ENCODE measurements around the gene WNT5B.

DNA sequence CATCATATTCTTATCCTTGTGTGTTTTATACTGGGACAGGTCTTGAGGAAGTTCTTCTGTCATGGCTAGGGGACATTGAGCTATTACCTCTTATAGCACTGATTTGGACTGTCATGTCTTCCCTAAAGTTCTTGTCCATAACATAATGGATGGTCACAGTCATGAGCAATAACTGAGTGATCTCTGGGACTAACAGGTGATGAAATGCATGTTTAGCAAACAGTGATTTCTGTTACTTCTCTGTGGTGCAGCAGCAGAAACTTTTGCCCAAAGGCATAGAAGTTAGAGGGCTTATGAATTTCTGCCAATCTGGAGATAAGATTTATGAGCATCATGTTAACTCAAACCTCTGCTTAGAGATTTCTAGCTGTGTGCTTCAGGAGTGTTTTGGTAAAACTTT lies 67.8 kb downstream of the WNT5B start:
- TF ChIP-seq POLR2A (IDR thresholded peaks at IDR 0.05; ENCODE audit: low read depth, low read length) (no peak), POLR2AphosphoS5 (IDR thresholded peaks at IDR 0.05; ENCODE audit: low read depth, low read length) (no peak)

Data from GM12892 (cell line).